G401 (cell line): ENCODE results near the gene CNTNAP3B. TPM values are rescaled to one million over a fixed set of nuclear protein-coding genes. Genes with fewer than 3 reads are reported as not detected.
"Not testable (repeated sequence)": the region's sequence is repeated elsewhere in the genome, so short reads cannot be mapped to it uniquely, and the experiment has no call there.

Experiments used
- DNase-seq: peaks from one replicate; pipeline ENCODE4 v3.0.0-alpha.2; 2015; ENCODE audit warnings: low spot score
- in situ Hi-C: cut with HindIII; loops from 2 replicates; pipeline ENCODE4 v1.10.0; 2016; ENCODE audit warnings: low sequenced_read_pairs, mixed read lengths
- total RNA-seq: library from RNA; depleted of rRNA; stranded (reverse); fragments of >200 nt; shearing (Covaris generic); gene quantifications from 2 replicates; pipeline ENCODE4 v1.2.3, GENCODE V29; 2014

Gene CNTNAP3B
- total RNA-seq, 1 experiment from 2014 or later: 10.2 TPM

GRCh38 chr9:41991607-41992006 lies 137.6 kb downstream of the CNTNAP3B start:
- DNase-seq, in situ Hi-C loops: not testable (repeated sequence)

GRCh38 chr9:41980271-41980670 lies 149.0 kb downstream of the CNTNAP3B start:
- in situ Hi-C loops, DNase-seq: not testable (repeated sequence)

- in situ Hi-C loops: not testable (repeated sequence)
Observed at GRCh38 chr9:41977965-41978600, 151.1 kb downstream of the CNTNAP3B start.

GRCh38 chr9:41974906-41975305 lies 154.3 kb downstream of the CNTNAP3B start:
- in situ Hi-C loops, DNase-seq: not testable (repeated sequence)

More at GRCh38 chr9:41977965-41978600, 151.1 kb downstream of the CNTNAP3B start:
- not testable (repeated sequence) for DNase-seq

- in situ Hi-C loops, DNase-seq: not testable (repeated sequence)
Observed at GRCh38 chr9:41953007-41953406, 176.2 kb downstream of the CNTNAP3B start.

- in situ Hi-C loops, DNase-seq: not testable (repeated sequence)
Observed at GRCh38 chr9:41941738-41942137, 187.5 kb downstream of the CNTNAP3B start.

GRCh38 chr9:41938143-41938542 lies 191.1 kb downstream of the CNTNAP3B start:
- in situ Hi-C loops, DNase-seq: not testable (repeated sequence)

- DNase-seq, in situ Hi-C loops: not testable (repeated sequence)
Observed at GRCh38 chr9:41935727-41936126, 193.5 kb downstream of the CNTNAP3B start.

GRCh38 chr9:41929172-41929571 lies 200.1 kb downstream of the CNTNAP3B start:
- in situ Hi-C loops: not testable (repeated sequence)

GRCh38 chr9:41917374-41917773 lies 211.9 kb downstream of the CNTNAP3B start:
- DNase-seq, in situ Hi-C loops: not testable (repeated sequence)

More at GRCh38 chr9:41929172-41929571, 200.1 kb downstream of the CNTNAP3B start:
- DNase-seq: not testable (repeated sequence)

- DNase-seq, in situ Hi-C loops: not testable (repeated sequence)
Observed at GRCh38 chr9:41905488-41905887, 223.7 kb downstream of the CNTNAP3B start.

GRCh38 chr9:41902762-41903161 lies 226.5 kb downstream of the CNTNAP3B start:
- in situ Hi-C loops, DNase-seq: not testable (repeated sequence)

- DNase-seq, in situ Hi-C loops: not testable (repeated sequence)
Observed at GRCh38 chr9:41898720-41899343, 230.4 kb downstream of the CNTNAP3B start.

- in situ Hi-C loops, DNase-seq: not testable (repeated sequence)
Observed at GRCh38 chr9:41874557-41874956, 254.7 kb downstream of the CNTNAP3B start.

GRCh38 chr9:41855422-41855821 lies 273.8 kb downstream of the CNTNAP3B start:
- DNase-seq, in situ Hi-C loops: not testable (repeated sequence)

GRCh38 chr9:41851848-41852740 lies 277.1 kb downstream of the CNTNAP3B start:
- in situ Hi-C loops: not testable (repeated sequence)

GRCh38 chr9:41847829-41848228 lies 281.4 kb downstream of the CNTNAP3B start:
- in situ Hi-C loops, DNase-seq: not testable (repeated sequence)

More at GRCh38 chr9:41851848-41852740, 277.1 kb downstream of the CNTNAP3B start:
- not testable (repeated sequence) for DNase-seq
